DND-41 (cell line): ENCODE measurements around the gene HOXD4.

Experiments used
- ATAC-seq: fragments of 200-7000 bp; cut with Tn5 transposase; 3 replicates; pipeline ENCODE4 v1.9.1; 2021; ENCODE audit warnings: low read depth; ENCODE audit not compliant: insufficient read depth
- DNase-seq: peaks from one replicate; pipeline ENCODE4 v3.0.0-alpha.2; 2020
- H2AFZ ChIP-seq: 2 replicates; pipeline ENCODE4 v1.6.0; 2012; ENCODE audit warnings: low read depth, low read length
- H3K27ac ChIP-seq: 2 replicates; pipeline ENCODE4 v1.5.1; 2012; ENCODE audit warnings: low read length, inconsistent platforms
- H3K27me3 ChIP-seq: fragments of 200-600 bp; sonication (generic); 2 replicates; pipeline ENCODE4 v1.6.0; 2012; ENCODE audit warnings: low read length, mild to moderate bottlenecking, inconsistent platforms; ENCODE audit not compliant: insufficient read depth, poor library complexity
- H3K36me3 ChIP-seq: 2 replicates; pipeline ENCODE4 v1.5.1; 2012; ENCODE audit warnings: low read length, inconsistent platforms; ENCODE audit not compliant: insufficient read depth
- H3K4me1 ChIP-seq: 2 replicates; pipeline ENCODE4 v1.5.1; 2012; ENCODE audit warnings: mild to moderate bottlenecking, low read length; ENCODE audit not compliant: insufficient read depth
- H3K4me2 ChIP-seq: 2 replicates; pipeline ENCODE4 v1.6.0; 2012; ENCODE audit warnings: mild to moderate bottlenecking, moderate library complexity, low read length, inconsistent platforms; ENCODE audit not compliant: insufficient read depth
- H3K4me3 ChIP-seq, 2 experiments: fragments of 200-600 bp in 1 of 2; shearing (Covaris generic) in 1 of 2; 2 replicates each; pipeline ENCODE4 v1.5.1; 2012 to 2016; ENCODE audit warnings: inconsistent platforms in 2 of 2, low read length in 2 of 2, mild to moderate bottlenecking in 2 of 2, low read depth in 1 of 2, moderate library complexity in 1 of 2
- H3K79me2 ChIP-seq: 2 replicates; pipeline ENCODE4 v1.6.0; 2012; ENCODE audit warnings: low read length, inconsistent platforms; ENCODE audit not compliant: insufficient read depth
- H3K9ac ChIP-seq: 2 replicates; pipeline ENCODE4 v1.6.0; 2012; ENCODE audit warnings: low read depth, mild to moderate bottlenecking, inconsistent platforms, low read length, moderate library complexity
- H3K9me3 ChIP-seq: 2 replicates; pipeline ENCODE4 v1.5.1; 2012; ENCODE audit warnings: low read length, moderate library complexity, mild to moderate bottlenecking, inconsistent platforms; ENCODE audit not compliant: insufficient read depth, severe bottlenecking
- H4K20me1 ChIP-seq: 2 replicates; pipeline ENCODE4 v1.6.0; 2012; ENCODE audit warnings: low read length; ENCODE audit not compliant: insufficient read depth
- CTCF ChIP-seq: IDR thresholded peaks from 2 replicates; pipeline ENCODE4 v1.5.1; 2012; ENCODE audit warnings: borderline replicate concordance, low read length, moderate library complexity, mild to moderate bottlenecking; ENCODE audit not compliant: poor library complexity, severe bottlenecking; ENCODE audit errors: extremely low read depth
- EZH2 ChIP-seq: IDR thresholded peaks from 3 replicates; pipeline ENCODE4 v1.6.1; 2012; ENCODE audit warnings: borderline replicate concordance, low read depth, mild to moderate bottlenecking, moderate library complexity, low read length, inconsistent platforms; ENCODE audit not compliant: severe bottlenecking

The HOXD4 gene

GRCh38 chr2:176172007-176172894 lies 20.9 kb downstream of the HOXD4 start:
- no peak for TF ChIP-seq CTCF
- no peak for TF ChIP-seq EZH2
- Histone ChIP-seq H4K20me1 (no peaks in the 10 kb centered on the region), H3K27me3 (peaks cover 11% of the 10 kb centered on the region), H2AFZ (no peak overlapping the region), H3K4me3 (no peak overlapping the region), H3K27ac (no peak overlapping the region), H3K36me3 (no peaks in the 10 kb centered on the region), H3K4me1 (no peaks in the 10 kb centered on the region), H3K9ac (no peak overlapping the region), H3K9me3 (no peaks in the 10 kb centered on the region), H3K4me2 (no peak overlapping the region), H3K79me2 (no peaks in the 10 kb centered on the region)
- ATAC-seq, result no peak
- no peak for DNase-seq

GRCh38 chr2:176172895-176173566 lies 21.7 kb downstream of the HOXD4 start:
- no peaks in the 10 kb centered on the region for H3K36me3 ChIP-seq
- H3K79me2 ChIP-seq, result no peaks in the 10 kb centered on the region
- H2AFZ ChIP-seq, result no peak overlapping the region
- ATAC-seq (no peak), DNase-seq (no peak)
- no peak overlapping the region for H3K9ac ChIP-seq
- H3K4me2 ChIP-seq, result no peak overlapping the region
- no peaks in the 10 kb centered on the region for H3K9me3 ChIP-seq
- TF ChIP-seq CTCF (no peak), EZH2 (no peak)
- peaks cover 12% of the 10 kb centered on the region for H3K27me3 ChIP-seq
- H4K20me1 ChIP-seq, result no peaks in the 10 kb centered on the region
- no peak overlapping the region for H3K4me3 ChIP-seq
- H3K4me1 ChIP-seq, result no peaks in the 10 kb centered on the region
- no peak overlapping the region for H3K27ac ChIP-seq

- Histone ChIP-seq H4K20me1 (no peaks in the 10 kb centered on the region), H3K36me3 (no peaks in the 10 kb centered on the region), H3K4me2 (no peak overlapping the region), H3K27me3 (peaks cover 17% of the 10 kb centered on the region), H3K9ac (no peak overlapping the region), H2AFZ (no peak overlapping the region), H3K9me3 (no peaks in the 10 kb centered on the region), H3K79me2 (no peaks in the 10 kb centered on the region), H3K27ac (no peak overlapping the region), H3K4me3 (no peak overlapping the region), H3K4me1 (no peaks in the 10 kb centered on the region)
- ATAC-seq (no peak), DNase-seq (no peak)
- TF ChIP-seq EZH2 (no peak), CTCF (no peak)
Observed at GRCh38 chr2:176173567-176174381, 22.4 kb downstream of the HOXD4 start.
